GM11168 (cell line): ENCODE measurements around the gene EFNB1.

Source experiments
- in situ Hi-C: fragments of 300-500 bp; cut with MboI; formaldehyde crosslinking; loops from one replicate; pipeline ENCODE4 v1.12.0; 2022; ENCODE audit warnings: low sequenced_read_pairs; ENCODE audit not compliant: unreplicated experiment

The EFNB1 gene

DNA sequence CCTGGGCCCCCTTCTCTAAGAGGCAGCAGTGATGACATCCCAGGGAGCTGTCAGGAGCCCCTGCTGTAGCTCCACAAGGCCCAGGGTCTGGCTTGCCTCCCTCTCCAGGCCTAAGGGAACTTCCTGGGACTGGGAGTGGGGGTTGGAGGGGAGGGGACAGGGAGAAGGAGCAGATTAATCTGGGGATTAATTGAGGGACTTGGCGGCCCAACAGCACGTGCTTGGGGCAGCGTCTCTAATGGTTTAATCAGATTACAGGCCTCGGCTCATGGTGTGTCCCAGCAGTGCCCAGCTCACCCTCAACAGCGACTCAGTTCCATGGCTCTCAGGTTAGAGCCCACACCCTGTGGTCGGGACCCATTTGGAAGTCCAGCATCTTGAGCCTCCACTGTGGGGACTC, 47.9 kb downstream of the EFNB1 start:
- in situ Hi-C loops: no loop called here

DNA sequence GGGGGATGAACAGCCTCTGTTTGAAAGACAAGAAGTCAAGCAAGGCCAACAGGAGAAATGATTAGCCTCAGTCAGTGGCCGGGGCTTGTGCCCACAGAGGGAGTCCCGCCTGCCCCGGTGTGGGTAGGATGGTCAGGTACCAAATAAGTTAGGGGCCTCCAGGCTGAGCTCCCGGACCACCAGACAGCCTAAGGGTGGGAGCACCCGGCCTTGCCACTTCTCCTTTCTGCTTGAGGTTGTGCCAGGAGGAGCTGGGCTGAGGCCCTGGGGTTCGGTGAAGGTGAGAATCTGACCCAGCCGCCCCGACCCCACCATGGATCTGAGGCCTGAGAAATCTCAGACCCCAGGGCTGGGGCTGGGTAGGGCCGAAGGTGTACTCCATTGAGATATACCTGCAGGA, 48.8 kb downstream of the EFNB1 start:
- in situ Hi-C loops: no loop called here

DNA sequence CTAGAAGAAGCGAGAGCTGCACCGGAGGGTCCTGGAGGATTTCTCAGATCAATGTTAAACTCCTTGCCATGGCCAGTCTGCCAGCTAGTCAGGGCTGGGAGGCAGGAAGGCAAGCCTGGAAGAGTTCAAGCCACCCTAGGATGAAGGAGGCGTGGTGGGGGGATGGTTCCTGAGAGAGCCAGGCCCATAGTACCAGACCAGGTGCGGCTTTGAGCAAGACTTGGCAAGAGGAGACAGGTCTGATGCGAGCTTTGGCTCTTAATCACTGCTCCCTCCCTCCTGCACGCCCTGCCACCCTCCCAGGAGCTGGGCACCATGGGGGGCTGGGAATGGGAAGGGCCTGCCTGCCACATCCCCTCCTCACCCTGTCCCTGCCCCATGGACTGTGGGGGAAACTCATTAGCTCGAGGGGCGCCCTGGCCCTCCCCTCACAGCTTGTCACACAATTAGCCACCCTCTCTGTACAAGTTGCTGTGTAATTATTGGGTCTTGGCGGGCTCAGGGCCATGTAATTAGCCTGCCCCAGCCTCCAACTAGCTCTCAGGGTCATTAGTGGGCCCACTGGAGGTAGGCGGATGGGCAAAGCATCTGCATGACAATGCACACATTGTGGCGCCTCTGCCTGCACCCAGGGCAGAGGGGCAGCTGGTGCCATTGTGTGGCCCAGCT, 50.3 kb downstream of the EFNB1 start:
- in situ Hi-C loops: no loop called here

DNA sequence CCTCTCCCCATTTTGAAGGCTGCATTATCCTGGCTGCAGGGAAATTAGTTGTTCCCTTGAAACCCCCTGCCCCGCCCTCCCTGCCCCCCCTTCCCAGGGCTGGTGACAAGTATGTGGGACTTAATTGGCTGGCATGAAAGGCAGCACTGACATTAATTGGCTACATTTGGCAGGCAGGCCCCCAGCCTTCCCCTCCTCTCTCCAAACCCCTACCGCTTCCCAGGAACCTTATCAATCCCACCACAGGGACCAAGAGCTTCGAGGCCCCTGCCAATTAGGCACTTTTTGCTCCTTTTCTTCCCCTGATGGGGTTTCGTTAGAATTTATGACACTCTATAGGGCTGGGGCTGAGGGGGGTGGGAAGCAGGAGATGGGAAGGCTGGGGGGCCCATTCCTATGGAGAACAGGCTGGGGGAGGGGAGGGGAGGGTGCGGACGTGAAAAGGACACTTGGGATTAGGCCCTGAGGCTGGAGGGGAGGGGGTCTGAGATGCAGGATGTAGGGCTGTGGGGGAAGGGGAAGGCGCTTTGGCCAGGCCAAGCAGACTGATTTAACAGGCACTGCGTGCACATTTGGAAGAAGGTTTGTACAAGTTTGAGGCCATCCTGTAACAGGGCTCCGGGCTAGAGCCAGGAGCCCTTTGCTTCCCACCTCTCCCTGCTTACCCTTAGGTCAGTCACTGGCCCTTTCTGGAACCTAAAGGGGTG, 52.2 kb downstream of the EFNB1 start:
- in situ Hi-C loops: no loop called here

DNA sequence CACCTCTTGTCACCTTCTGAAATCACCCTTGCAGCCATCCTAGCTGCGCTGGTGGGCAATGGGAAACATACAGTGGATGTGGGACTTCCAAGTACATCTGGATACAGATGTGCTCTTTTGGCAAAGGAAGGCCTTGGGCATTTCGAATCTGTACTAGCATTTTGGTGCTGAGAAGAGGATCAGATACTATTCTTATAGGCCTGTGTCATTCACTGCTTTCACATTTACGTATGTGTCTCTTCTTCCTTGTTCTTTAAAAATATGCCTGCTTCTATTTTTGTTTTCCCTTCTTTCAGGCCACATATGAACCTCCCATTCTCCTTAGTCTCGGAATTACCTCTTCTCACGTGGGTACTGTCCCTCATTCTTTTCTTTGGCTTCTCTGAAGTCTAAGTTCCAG, 53.1 kb downstream of the EFNB1 start:
- in situ Hi-C loops: no loop called here

DNA sequence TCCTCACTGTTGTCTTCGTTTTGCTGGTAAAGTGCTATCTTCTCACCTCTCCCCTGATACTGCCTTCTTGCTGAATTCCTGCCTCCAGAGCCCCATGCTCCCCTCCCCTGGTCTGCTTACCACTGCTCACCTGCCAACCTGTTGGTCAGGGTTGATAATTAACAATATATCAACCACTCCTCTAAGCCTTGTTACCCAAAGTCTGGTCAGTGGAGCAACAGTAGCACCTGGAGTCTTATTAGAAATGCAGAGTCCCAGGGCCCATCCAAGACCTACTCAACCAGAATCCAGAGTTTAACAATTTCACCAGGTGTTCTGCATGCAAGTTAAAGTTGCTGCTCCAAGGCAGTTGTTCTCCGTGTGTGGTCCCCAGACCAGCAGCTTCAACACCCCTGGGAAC, 55.0 kb downstream of the EFNB1 start:
- in situ Hi-C loops: no loop called here

DNA sequence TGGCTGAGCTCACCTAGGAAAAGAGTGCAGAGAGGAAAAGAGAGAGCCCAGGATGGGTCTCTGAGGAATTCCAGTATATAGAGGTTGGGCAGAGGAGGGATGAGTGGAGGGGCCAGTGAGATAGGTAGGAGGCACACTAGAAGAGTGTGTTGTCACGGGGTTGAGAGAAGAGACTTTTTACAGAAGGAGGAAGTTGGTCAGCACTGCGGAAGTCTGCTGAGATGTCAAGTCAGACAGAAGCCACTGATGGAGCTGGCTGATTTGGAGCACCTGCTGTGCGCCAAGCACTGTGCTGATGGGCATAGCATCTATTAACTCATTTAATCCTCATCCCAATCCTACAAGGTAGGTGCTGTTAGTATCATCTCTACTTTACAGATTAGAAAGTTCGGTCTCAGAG, 60.4 kb downstream of the EFNB1 start:
- in situ Hi-C loops: no loop called here
